NK-92 treated with Interleukin-12 subunit alpha and Interleukin-12 subunit beta, amount 100 ng/mL, for 24 hours (cell line): ENCODE results near the gene KIF7.

Source experiments
- DNase-seq: peaks from one replicate; lab custom pipeline; 2025; lab: John Stamatoyannopoulos, UW

The KIF7 gene

DNA sequence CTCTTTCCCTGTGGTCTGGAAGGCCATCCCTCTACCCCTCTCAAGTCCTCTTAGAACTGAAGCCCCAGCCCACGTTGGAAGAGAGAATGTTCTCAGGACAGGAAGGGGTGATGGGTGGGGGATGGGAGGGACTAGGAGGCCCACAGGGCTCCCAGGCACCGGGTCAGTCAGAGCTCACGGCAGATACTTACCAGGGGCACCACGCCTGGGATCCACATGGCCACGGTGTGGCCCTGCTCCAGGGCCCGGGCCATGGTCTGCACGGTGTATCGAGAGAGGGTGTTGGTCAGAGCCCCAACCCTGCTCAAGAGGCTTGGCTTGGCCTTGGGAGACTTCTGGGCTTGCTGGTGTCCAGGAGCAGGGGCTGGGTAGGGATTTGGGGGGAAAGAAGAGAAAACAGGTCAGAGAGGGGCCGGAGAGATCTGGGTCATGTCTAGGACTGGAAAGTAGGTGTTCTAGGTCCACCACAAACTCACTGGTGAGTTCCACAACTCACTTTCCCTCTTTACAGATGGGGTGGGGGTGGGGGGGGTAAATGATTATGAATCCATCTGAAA, 14.1 kb upstream of the KIF7 start:
- no peak for DNase-seq

- DNase-seq, result no peak
Measured at GRCh38 chr15:89668171-89668570, 12.9 kb upstream of the KIF7 start.

DNA sequence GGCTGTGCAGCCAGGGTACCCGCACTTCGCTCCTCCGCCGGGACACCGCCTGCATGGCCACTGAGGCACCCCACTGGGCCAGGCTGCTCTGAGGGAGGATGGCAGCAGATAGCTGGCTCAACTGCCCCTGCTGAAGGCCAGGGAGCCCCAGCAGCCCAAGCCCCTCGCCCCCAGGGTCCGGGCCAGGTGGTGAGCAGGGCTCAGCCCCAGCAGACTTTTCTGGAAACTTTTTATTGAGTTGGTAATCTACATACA, 12.4 kb upstream of the KIF7 start:
- no peak for DNase-seq

- DNase-seq, result no peak
Measured at GRCh38 chr15:89666858-89667705, 11.8 kb upstream of the KIF7 start.

GRCh38 chr15:89666184-89666857, 11.1 kb upstream of the KIF7 start:
- DNase-seq, result no peak

- no peak for DNase-seq
Measured at GRCh38 chr15:89665449-89666181, 10.3 kb upstream of the KIF7 start.

DNA sequence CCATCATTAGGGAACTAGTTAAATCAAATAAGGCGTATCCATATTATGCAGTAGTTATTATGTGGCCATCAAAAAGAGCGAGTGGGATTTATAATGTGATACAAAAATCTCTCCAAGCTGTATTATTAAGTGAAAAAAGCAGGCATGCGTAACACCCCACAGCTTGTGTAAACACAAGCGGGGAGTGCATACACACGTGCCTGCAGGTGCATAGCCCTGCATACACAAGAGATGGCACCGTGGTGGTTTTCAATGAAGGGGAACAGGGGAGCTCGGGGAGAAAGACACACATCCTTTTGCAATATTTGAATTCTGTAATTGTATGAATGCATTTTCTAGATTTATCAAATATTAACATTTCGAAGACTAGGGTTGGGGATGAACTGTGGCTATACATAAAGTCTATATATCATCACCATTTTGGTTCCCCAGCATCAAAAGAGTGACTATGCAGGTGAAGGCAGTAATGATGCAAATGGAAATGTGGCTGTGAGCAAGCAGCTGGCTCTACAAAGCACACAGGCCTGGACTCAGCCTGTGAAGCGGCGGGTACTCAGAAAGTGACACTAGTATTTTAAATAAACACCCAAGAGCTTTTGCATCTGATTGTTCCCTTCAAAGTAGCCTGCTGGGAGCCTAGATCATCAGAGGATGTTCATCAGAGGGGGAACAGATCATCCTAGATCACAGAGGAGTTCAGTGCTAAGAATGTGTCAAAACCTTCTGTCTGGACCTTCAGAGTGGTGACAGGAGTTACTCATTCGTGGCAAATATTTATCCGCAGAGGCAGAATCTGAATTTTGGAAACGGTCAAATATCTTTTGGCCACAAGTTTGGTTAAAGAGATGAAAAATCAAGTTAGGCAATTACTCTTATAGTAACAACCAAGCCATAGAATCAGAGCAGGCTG, 9.4 kb upstream of the KIF7 start:
- no peak for DNase-seq

DNA sequence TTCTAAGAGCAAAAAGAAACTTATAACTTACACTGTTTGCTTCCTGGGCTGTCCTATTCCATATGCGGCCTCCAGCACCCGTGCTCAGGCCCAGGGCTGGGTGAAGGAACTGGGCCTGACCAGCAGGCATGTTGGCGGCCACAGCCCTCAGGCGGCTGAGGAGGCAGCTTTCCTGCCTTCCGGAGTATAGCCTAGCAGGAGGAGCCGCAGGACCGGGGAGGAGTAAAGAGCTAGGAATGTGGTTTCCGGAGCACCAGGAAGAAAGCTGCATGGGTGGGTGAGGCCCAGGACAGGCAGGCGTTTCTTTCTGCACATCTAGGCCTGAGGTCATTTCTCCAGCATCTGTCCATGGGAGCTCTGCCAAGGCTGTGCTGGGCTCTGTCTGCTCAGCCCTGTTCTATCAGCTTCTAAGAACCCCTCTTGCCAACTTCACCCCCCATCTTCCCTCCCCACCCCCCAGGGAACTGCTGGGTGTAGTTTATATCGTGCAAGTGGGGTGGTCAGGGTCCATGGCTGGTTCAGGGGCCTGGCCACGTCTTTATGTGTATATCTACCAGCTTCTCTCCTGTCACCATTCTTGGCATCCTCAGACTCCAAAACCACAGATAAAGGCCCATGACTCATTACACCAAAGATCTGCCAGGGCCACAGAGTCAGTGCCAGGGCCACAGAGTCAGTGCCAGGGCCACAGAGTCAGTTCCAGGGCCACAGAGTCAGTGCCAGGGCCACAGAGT, 7.8 kb upstream of the KIF7 start:
- no peak for DNase-seq

DNA sequence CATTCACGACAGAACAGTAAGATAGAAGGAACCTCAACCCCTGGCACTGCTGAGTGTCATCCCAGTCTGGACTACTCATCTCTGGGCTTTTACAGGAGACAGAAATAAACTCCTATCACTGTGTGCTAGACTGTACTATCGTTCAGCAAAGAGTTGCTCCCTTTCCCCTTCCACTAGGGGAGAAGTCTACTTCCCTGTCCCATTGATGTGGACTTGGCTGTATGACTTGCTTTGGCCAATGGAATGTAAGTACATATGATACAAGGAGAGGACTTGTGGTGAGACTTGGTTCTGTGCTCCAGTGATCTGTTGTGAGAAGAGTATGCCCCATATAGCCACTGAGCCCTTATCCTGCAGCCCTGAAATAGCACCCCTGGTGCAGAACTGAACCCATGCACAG, 5.3 kb upstream of the KIF7 start:
- DNase-seq, result no peak

GRCh38 chr15:89659295-89659694, 4.0 kb upstream of the KIF7 start:
- DNase-seq, result no peak

- no peak for DNase-seq
Measured at GRCh38 chr15:89657686-89658200, 2.5 kb upstream of the KIF7 start.

DNA sequence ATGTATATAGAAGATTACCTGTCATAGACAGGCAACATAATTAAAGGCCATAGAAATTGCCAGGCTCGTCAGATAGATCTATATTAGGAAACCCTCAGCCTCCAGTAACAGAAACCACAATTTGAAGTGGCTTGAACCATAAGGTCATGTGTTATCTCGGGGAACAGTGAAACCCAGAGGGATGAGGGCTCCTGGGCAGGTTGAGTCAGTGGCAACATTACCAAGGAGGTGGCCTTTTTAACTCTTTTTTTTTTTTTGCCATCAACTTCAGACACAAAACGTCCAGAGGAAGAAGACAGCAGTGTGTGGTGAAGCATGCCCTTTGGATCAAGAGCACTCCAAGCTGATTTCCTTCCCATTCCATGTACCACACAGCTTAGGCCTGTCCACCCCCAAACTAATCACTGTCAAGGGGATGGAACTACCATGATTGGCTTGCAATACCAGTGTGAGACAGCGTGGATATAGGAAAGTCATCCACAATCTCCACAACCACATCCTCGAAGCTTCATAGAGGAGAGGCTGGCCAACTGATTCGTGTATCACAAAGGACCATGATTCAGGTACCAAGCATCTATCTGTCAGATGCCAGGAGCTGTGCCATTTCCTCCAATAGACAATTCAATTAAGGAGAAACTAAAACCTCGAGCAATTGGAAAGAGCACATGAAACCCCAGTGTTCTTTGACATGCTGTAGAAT, 999 bp upstream of the KIF7 start:
- no peak for DNase-seq

DNA sequence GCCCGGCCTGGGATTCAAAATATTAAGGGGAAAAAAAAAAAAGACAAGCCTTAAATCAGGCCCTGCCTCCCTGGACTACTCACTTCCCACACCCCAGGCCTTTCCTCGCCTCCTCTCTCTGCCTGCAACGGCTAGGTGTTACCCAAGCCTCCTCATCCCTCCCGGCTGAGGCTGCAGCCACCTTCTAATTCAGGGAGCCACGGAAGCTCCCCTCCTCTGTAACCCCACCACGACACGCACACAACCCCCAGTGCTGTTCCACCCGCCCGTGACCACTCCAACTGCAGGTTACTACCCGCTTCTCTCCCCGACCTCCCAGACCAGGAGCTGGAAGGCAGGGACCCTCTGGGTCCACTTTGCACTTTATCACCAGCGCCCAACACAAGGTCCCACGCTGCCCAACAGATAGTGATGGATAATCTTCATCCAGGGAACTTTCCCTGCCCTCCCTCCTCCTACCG, 936 bp downstream of the KIF7 start:
- no peak for DNase-seq

- DNase-seq, result no peak
Measured at GRCh38 chr15:89653578-89653977, 1.7 kb downstream of the KIF7 start.

GRCh38 chr15:89652666-89653065, 2.6 kb downstream of the KIF7 start:
- no peak for DNase-seq

- DNase-seq, result no peak
Measured at GRCh38 chr15:89652131-89652530, 3.1 kb downstream of the KIF7 start.

DNA sequence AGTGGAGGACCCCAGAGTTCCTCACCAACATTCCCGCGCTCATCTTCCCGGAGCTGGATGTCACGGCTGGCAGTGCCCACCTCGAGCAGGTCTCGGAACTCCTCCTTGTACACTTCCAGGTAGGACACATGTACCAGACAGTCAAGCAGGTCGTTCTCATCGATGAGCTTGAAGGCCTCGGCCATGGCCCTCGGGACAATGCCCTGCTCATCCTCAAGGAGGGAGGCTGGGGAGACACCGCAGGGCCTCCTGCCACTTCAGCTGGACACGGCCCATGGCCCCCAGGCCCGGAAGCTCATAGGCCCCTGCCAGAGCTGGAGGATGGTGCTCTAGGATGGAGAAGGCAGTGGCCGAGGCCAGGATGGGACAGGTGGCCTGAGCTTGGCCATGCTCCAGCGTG, 5.6 kb downstream of the KIF7 start:
- DNase-seq, result no peak

- DNase-seq, result no peak
Measured at GRCh38 chr15:89649013-89649625, 6.1 kb downstream of the KIF7 start.

- no peak for DNase-seq
Measured at GRCh38 chr15:89648106-89649012, 6.9 kb downstream of the KIF7 start.
